Purkinje cell (primary cell): ENCODE measurements around the gene PLXNB3. TPM values are rescaled to one million over a fixed set of nuclear protein-coding genes. Genes with fewer than 3 reads are reported as not detected.

ENCODE experiments used
- polyA plus RNA-seq: library from polyadenylated mRNA; unstranded; fragments of >200 nt; fragmentation: Nextera tagmentation; gene quantifications from 2 replicates; pipeline ENCODE4 v1.2.1, GENCODE V29; 2014

PLXNB3 gene
- polyA plus RNA-seq, result not detected in 2 replicates

DNA sequence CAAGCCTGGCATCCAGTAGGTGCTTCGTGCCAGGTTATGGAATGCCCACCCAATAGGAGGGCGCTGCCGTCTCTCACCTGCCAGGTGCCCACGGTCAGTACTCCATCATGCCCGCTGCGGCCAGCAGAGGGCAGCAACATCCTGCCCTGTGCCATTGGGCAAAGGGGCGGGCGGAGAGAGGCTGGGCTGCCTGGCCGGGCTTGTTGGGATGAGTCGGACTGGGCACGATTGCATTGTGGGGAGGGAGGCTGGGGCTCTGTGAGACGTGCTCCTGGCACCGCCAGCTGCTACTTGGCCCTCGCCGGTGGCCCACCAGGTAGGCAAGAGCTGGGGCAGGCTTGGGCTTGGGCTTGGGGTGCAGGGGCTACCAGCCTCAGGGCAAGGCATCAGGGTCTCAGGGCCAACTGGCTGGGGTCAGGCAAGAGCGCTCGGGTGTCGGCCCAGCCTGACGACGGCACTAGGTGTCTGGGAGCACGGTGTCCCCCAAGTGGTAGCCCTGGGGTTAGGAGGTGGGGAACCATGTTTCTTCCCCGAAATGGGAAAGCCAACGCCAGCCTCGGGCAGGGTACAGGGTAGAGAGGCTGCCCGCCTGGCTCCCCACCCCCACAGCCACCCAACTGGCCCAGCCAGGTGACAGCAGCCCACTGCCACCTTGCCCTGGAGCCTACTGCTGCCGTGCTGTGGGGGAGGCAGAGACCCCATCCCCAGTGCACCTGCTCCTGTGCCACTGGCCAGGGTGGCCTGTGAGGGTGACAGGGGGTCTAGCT lies at the start of gene PLXNB3:
Gene PLXNB3 (plus strand): TSS at position 261 of the 767 bp plus-strand sequence. CDS start 1,287 bp downstream, outside the sequence.

DNA sequence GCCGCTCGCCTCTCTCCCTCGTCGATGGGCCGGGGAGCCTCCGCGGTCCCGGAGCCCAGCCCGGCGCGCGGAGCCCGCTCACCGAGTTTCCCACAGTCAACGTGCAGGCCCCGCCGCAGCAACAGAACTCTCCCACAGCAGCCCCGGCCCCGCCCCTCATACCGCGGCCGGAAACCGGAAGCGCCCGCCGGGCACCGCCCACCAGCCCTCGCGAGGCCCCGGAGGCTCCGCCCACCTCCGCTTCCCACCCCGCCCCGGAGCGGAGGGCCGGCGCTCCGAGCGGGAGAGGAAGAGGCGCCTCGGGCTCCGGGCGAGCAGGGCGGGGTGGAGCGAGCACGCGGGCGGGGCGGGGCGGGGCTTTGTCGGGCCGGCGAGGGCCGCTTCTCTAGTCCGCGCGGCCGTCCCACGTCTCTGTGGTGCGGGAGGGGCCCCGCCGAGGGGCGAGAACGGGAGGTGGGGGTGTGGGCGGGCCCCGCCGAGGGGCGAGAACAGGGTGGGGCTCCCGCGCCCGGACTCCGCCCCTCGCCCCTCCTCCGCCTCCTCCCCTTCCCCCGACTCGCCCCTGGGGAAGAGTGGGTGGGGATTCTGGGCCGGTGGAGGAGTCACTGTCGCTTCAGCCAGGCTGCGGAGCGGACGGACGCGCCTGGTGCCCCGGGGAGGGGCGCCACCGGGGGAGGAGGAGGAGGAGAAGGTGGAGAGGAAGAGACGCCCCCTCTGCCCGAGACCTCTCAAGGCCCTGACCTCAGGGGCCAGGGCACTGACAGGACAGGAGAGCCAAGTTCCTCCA lies 39.6 kb upstream of the PLXNB3 start, which contains the start of the genes ABCD1 and BCAP31:
Gene ABCD1 (plus strand): TSS at position 605 of the 787 bp plus-strand sequence. CDS start 411 bp downstream, outside the sequence.
Gene BCAP31 (minus strand): TSS at position 136 of the 787 bp plus-strand sequence. CDS start 1,143 bp downstream, outside the sequence.

GRCh38 chrX:153780678-153781427 lies 16.8 kb downstream of the PLXNB3 start, which contains the start of gene SRPK3:
SRPK3 (plus strand) TSS chrX:153781041; CDS start chrX:153781087, 46 bp downstream.

DNA sequence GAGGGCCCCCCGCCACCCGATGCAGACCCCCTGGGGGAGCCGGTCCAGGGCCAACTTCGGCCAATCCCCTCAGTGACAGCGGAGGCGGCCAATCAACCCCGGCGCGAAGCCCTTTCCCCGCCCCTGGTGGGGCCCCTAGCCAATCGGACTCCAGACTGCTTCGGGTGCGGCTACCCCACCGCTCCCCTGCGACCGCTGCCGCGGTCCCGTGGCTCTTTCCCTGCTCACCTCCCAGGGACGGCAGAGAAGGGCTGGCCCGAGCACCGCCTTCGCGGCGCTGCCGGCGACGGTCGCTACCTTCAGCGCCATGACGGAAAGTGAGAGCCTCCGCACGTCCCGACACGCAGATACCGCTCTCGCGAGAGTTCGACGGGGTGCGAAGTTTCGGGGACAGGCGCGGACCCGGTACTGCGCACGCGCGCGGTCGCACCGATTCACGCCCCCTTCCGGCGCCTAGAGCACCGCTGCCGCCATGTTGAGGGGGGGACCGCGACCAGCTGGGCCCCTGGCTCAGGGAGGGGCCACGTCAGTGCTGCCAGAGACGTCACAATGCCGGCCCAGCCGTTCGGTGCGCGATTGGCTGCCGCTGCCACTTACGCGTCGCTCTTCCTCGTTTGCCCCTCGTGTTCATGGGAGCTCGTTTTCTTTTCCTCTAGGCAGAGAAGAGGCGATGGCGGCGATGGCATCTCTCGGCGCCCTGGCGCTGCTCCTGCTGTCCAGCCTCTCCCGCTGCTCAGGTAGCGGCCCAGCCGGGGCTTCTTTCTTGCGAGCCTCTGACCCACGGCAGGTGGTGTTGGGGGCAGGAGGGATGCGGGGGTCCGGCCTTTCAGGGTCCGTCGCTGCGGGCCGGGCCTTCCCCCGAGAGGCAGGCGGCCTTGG lies 30.2 kb downstream of the PLXNB3 start, which contains the start of the genes IDH3G and SSR4:
Gene IDH3G (minus strand): TSS at position 358 of the 879 bp plus-strand sequence. CDS start 49 bp downstream, at position 309.
Gene SSR4 (plus strand): TSS at position 651 of the 879 bp plus-strand sequence. CDS start 20 bp downstream, at position 671.

Other genes with a start within 250 kb of the PLXNB3 start
- 12.9 and 14.6 TPM in 2 replicates for gene ATP2B3, start 246.6 kb upstream of the PLXNB3 start, polyA plus RNA-seq
- gene CCNQ, start 165.1 kb upstream of the PLXNB3 start, polyA plus RNA-seq, result 2.8 and 7.1 TPM in 2 replicates
- not detected in 2 replicates for gene DUSP9, start 117.0 kb upstream of the PLXNB3 start, polyA plus RNA-seq
- gene PNCK, start 90.4 kb upstream of the PLXNB3 start, polyA plus RNA-seq, result 1.4 TPM in 1 of 2 replicates, not detected in the other
- gene SLC6A8, start 76.3 kb upstream of the PLXNB3 start, polyA plus RNA-seq, result 0.39 and 0.70 TPM in 2 replicates
- 151 and 213 TPM in 2 replicates for gene BCAP31, start 39.9 kb upstream of the PLXNB3 start, polyA plus RNA-seq
- 0.07 and 2.8 TPM in 2 replicates for gene ABCD1, start 39.4 kb upstream of the PLXNB3 start, polyA plus RNA-seq
- 2.0 TPM in 1 of 2 replicates, not detected in the other for gene SRPK3, start 16.8 kb downstream of the PLXNB3 start, polyA plus RNA-seq
- gene IDH3G, start 30.1 kb downstream of the PLXNB3 start, polyA plus RNA-seq, result 85.8 and 95.3 TPM in 2 replicates
- gene SSR4, start 30.4 kb downstream of the PLXNB3 start, polyA plus RNA-seq, result 580 and 718 TPM in 2 replicates
- gene PDZD4, start 66.3 kb downstream of the PLXNB3 start, polyA plus RNA-seq, result 0.43 and 2.1 TPM in 2 replicates
- gene L1CAM, start 121.9 kb downstream of the PLXNB3 start, polyA plus RNA-seq, result 6.9 and 7.2 TPM in 2 replicates
- gene AVPR2, start 140.4 kb downstream of the PLXNB3 start, polyA plus RNA-seq, result not detected in 2 replicates
- not detected in 2 replicates for gene ARHGAP4, start 162.0 kb downstream of the PLXNB3 start, polyA plus RNA-seq
- 53.4 and 55.0 TPM in 2 replicates for gene NAA10, start 170.8 kb downstream of the PLXNB3 start, polyA plus RNA-seq
- not detected in 2 replicates for gene RENBP, start 180.4 kb downstream of the PLXNB3 start, polyA plus RNA-seq
- 4.1 and 5.5 TPM in 2 replicates for gene HCFC1, start 207.6 kb downstream of the PLXNB3 start, polyA plus RNA-seq
- 1.6 and 5.4 TPM in 2 replicates for gene TMEM187, start 208.5 kb downstream of the PLXNB3 start, polyA plus RNA-seq